Brain microvascular endothelial cell (primary cell): ENCODE data around the gene SHOC2.

Source experiments
- DNase-seq: peaks from one replicate; pipeline ENCODE4 v3.0.0-alpha.2; 2020
- H3K27ac ChIP-seq: fragments of 250-450 bp; sonication (Bioruptor Pico); 2 replicates; pipeline ENCODE4 v1.5.1; 2020; ENCODE audit warnings: mild to moderate bottlenecking, moderate library complexity
- H3K27me3 ChIP-seq: fragments of 250-450 bp; sonication (Bioruptor Pico); replicated peaks from 2 replicates; pipeline ENCODE4 v1.5.1; 2020; ENCODE audit warnings: mild to moderate bottlenecking
- H3K36me3 ChIP-seq: fragments of 250-450 bp; sonication (Bioruptor Pico); replicated peaks from 2 replicates; pipeline ENCODE4 v1.5.1; 2020; ENCODE audit warnings: mild to moderate bottlenecking
- H3K4me3 ChIP-seq: 2 replicates; pipeline ENCODE4 v1.5.1; 2011; ENCODE audit warnings: low read depth, mild to moderate bottlenecking, control low read depth, low read length, moderate library complexity
- in situ Hi-C: cut with HindIII; loops from 2 replicates; pipeline ENCODE4 v1.10.0; 2017; ENCODE audit warnings: low sequenced_read_pairs, low pct_ligation_motif_present
- TF ChIP-seq, protein P1 (sequence below): IDR thresholded peaks from 2 replicates; pipeline ENCODE4 v1.5.1; 2011; ENCODE audit warnings: low read depth, mild to moderate bottlenecking, moderate library complexity, low read length, control low read depth, inconsistent platforms; ENCODE audit errors: missing control alignments

SHOC2 gene

DNA sequence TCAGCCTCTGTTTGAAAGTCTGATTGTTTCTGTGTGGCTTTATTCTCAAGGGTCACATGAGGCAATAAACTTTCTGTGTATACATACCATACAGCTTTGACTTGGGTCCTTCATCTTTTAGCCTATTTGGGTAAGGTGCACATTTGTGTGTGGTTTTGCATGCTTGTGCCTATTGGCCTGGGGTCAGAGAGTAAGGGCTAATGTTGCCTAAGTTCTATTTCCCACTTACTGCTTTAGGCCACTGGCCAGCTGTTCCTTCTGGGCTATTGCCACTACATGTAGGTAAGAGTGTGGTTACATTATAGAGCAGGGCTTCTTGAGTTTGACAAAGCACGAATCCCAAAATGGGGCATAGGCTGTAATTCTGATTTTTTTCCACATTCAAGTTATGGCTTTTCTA is 22.2 kb upstream of the SHOC2 start:
- peaks cover 17% of the 10 kb centered on the region for H3K36me3 ChIP-seq
- TF ChIP-seq, protein P1, sequence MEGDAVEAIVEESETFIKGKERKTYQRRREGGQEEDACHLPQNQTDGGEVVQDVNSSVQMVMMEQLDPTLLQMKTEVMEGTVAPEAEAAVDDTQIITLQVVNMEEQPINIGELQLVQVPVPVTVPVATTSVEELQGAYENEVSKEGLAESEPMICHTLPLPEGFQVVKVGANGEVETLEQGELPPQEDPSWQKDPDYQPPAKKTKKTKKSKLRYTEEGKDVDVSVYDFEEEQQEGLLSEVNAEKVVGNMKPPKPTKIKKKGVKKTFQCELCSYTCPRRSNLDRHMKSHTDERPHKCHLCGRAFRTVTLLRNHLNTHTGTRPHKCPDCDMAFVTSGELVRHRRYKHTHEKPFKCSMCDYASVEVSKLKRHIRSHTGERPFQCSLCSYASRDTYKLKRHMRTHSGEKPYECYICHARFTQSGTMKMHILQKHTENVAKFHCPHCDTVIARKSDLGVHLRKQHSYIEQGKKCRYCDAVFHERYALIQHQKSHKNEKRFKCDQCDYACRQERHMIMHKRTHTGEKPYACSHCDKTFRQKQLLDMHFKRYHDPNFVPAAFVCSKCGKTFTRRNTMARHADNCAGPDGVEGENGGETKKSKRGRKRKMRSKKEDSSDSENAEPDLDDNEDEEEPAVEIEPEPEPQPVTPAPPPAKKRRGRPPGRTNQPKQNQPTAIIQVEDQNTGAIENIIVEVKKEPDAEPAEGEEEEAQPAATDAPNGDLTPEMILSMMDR = no peak

DNA sequence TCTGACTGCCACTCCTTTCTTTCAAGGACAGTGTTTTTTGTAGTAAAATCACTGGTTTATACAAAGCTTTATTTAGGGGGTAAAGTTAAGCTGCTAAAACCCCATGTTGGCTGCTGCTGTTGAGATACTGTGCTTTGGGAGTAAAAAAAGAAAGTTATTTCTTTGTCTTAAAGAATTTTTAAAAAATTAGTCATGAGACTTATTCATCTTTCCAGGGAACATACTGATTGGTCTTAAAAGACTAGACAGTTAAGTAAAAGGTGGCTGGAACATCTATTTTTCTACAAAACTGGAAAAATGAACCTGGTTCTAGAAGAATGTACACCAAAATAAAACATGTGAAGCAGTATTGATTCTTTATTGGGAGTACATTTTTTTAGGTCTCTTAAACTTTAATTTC is 21.0 kb upstream of the SHOC2 start:
- TF ChIP-seq, protein P1 = no peak
- no peak for DNase-seq
- in situ Hi-C loops = no loop called here
- Histone ChIP-seq H3K36me3 (peaks cover 17% of the 10 kb centered on the region), H3K4me3 (no peak overlapping the region), H3K27me3 (no peaks in the 10 kb centered on the region), H3K27ac (peak overlapping the region; percentile 28)

More for the DNA sequence above, 22.2 kb upstream of the SHOC2 start:
- H3K27ac ChIP-seq = no peak overlapping the region
- no peak for DNase-seq
- in situ Hi-C loops = no loop called here
- no peaks in the 10 kb centered on the region for H3K27me3 ChIP-seq
- no peak overlapping the region for H3K4me3 ChIP-seq

DNA sequence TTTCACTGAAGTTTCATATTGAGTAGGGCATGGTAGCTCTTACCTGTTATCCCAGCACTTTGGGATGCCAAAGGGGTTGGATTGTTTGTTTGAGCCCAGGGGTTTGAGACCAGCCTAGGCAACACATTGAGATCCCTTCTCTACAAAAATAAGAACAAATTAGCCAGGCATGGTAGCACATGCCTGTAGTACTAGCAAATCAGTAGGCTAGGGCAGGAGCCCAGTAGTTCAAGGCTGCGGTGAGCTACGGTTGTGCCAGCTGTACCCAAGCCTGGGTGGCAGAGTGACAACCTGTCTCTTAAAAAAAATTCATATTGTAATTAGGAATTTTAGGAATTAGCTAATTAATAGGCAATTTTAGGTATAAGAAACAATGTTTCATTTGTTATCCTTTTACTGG is 18.4 kb upstream of the SHOC2 start:
- TF ChIP-seq, protein P1 = no peak
- in situ Hi-C loops = no loop called here
- peaks cover 13% of the 10 kb centered on the region for H3K36me3 ChIP-seq

DNA sequence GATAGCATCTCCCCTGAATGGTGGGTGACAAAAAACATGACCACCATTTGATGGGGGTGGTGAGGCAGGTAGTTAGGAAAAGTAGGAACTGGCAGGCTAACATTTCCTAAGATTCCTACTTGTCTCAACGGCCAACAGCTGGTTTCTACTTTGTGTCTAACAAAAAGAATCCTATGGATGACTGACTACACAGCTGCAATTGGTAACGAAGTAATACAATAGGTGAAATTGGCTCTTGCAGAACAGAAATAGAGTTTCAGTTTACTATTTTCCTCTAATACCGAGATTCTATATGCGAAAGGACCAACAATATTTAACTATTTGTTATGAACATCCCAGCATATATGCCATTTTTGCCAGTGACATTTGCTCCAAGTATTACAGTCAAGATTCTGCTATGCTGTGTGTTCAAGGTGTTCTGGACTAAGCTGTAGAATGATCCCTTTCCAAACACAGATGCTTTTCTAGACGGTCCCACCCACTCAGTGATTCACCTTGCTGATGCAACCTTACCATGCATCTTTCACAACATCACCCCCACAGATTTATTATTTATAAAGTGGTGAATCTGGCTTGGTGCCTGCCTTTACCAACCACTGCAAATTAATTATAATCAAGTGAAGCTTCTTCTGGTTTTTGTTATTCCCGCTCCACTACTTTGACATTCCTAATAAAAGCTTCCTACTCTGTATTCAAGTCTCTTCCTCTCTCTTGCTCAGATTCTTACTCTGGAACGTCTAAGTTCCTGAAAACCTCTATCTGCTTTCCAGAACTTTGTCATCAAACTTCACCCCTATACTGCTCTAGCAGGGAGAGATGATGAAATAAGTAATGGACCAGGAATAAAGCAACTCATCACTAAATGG is 17.2 kb upstream of the SHOC2 start:
- no peak overlapping the region for H3K27ac ChIP-seq
- TF ChIP-seq, protein P1 = no peak
- peaks cover 8% of the 10 kb centered on the region for H3K36me3 ChIP-seq
- in situ Hi-C loops = no loop called here
- H3K4me3 ChIP-seq = no peak overlapping the region
- no peaks in the 10 kb centered on the region for H3K27me3 ChIP-seq
- peak; percentile 35 for DNase-seq

More for the DNA sequence above, 18.4 kb upstream of the SHOC2 start:
- Histone ChIP-seq H3K27ac (no peak overlapping the region), H3K27me3 (no peaks in the 10 kb centered on the region), H3K4me3 (no peak overlapping the region)
- DNase-seq = no peak

DNA sequence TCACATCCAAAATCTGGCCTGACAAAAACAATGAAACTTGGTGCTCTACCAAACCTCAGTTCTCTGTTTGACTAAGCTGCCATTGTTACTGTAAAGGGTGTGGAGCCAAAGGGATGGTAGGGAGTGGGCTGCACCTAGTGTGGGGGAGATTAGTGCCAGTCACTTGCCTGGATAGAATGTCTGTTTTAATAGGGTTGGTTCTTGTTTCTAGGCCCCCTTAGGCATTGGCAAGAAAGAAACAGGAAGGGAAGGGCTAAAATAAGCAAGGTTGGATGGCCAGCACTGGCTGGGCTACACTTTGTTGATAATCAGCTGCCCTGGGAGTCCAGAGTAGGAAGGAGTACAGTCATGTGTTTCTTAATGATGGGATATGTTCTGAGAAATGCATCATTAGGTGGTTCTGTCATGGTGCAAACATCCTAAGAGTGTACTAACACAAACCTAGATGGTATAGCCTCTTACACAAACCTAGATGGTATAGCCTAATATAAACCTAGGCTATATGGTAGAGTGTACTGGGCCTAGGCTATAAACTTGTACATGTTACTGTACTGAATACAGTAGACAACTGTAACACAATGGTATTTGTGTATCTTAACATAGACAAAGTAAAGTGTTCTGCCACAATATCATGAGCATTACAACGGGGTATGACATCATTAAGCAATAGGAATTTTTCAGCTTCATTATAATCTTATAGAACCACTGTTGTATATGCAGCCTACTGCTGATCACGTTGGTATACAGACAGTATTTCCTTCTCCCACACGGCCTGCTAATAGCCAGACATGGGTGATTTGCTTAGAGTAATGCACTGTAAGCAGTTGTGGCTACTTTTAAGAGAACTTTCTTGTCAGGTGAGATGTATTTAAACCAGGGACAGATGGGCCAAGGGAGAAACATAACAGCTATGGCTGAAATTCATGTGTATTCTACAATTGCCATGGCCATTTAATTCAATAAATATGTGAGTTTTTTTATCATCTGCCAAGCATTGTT is 15.8 kb upstream of the SHOC2 start:
- TF ChIP-seq, protein P1 = no peak
- Histone ChIP-seq H3K27ac (no peak overlapping the region), H3K4me3 (no peak overlapping the region), H3K36me3 (peaks cover 8% of the 10 kb centered on the region), H3K27me3 (no peaks in the 10 kb centered on the region)
- in situ Hi-C loops = no loop called here
- no peak for DNase-seq
